ENCODE measurements around the gene SNX32. TPM values are rescaled to one million over a fixed set of nuclear protein-coding genes. Genes with fewer than 3 reads are reported as not detected.

Gene SNX32
- total and polyA plus RNA-seq, 4 donors = 0.14 to 0.88 (median 0.64) TPM

DNA sequence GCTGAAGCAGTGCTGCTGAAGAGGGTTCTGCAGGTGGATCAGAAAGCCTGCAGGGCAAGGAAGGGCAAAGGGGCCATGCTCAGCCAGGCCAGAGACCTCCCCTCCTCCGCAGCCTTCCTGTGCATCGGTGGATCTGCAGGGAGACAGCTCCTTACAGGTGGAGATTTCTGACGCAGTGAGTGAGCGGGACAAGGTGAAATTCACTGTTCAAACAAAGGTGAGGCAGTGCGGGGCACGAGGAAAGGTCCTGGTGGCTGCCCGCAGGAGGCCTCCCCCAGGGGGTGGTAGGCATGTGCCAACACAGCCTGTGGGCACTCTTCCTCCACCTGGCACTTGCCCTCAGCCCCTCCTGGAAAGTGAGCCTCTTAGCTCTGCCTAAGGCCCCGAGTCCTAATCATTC, 15.6 kb downstream of the SNX32 start:
- ATAC-seq (ENCODE audit: insufficient read depth, low FRiP score) = no peak
- no peak overlapping the region for H3K4me3 ChIP-seq
- TF ChIP-seq, protein P1, sequence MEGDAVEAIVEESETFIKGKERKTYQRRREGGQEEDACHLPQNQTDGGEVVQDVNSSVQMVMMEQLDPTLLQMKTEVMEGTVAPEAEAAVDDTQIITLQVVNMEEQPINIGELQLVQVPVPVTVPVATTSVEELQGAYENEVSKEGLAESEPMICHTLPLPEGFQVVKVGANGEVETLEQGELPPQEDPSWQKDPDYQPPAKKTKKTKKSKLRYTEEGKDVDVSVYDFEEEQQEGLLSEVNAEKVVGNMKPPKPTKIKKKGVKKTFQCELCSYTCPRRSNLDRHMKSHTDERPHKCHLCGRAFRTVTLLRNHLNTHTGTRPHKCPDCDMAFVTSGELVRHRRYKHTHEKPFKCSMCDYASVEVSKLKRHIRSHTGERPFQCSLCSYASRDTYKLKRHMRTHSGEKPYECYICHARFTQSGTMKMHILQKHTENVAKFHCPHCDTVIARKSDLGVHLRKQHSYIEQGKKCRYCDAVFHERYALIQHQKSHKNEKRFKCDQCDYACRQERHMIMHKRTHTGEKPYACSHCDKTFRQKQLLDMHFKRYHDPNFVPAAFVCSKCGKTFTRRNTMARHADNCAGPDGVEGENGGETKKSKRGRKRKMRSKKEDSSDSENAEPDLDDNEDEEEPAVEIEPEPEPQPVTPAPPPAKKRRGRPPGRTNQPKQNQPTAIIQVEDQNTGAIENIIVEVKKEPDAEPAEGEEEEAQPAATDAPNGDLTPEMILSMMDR (IDR thresholded peaks at IDR 0.05; ENCODE audit: control extremely low read depth, extremely low read depth) = no peak
- no peak for DNase-seq
- no peak overlapping the region for H3K9ac ChIP-seq (ENCODE audit: insufficient read depth in 1 of 2, low read length in 2 of 2)
- H3K4me1 ChIP-seq (ENCODE audit: control insufficient read depth in 5 of 5, insufficient read depth in 5 of 5, low read length in 5 of 5) = no peaks in the 10 kb centered on the region
- no peaks in the 10 kb centered on the region for H3K27me3 ChIP-seq (ENCODE audit: control insufficient read depth in 3 of 3, insufficient read depth in 3 of 3, low read length in 2 of 3)
- peaks cover 9 to 35% (median 11%) of the 10 kb centered on the region in 4 donors for H3K36me3 ChIP-seq (ENCODE audit: control insufficient read depth in 4 of 4, insufficient read depth in 4 of 4, low read length in 4 of 4)
- H3K9me3 ChIP-seq (ENCODE audit: control insufficient read depth in 4 of 4, insufficient read depth in 3 of 4, low read length in 3 of 4) = peaks cover 0 to 6% (median 2%) of the 10 kb centered on the region in 4 donors
- WGBS, 2 donors = 67 to 68% methylated on average over 8 of the region's 8 CpGs
- no peak overlapping the region for H3K27ac ChIP-seq (ENCODE audit: low read depth in 1 of 2, low read length in 1 of 2)

DNA sequence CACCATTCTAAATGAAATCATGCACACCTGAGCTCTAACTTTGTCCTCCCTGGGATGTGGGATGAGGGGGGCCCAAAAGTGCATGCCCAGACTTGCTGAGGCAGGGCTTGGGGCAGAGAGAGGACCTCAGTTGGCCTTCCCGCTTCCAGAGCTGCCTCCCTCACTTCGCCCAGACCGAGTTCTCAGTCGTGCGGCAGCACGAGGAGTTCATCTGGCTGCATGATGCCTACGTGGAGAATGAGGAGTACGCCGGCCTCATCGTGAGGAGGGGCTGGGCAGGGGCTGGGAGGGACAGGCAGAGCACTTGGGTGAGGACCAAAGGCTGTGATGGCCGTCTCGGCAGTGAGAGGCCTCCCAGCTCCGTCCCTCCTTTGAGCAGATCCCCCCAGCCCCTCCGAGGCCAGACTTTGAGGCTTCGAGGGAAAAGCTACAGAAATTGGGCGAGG, 16.0 kb downstream of the SNX32 start:
- Histone ChIP-seq H3K27ac (ENCODE audit: low read depth in 1 of 2, low read length in 1 of 2) (no peak overlapping the region), H3K36me3 (ENCODE audit: control insufficient read depth in 4 of 4, insufficient read depth in 4 of 4, low read length in 4 of 4) (peaks cover 13 to 39% (median 15%) of the 10 kb centered on the region in 4 donors), H3K4me1 (ENCODE audit: control insufficient read depth in 5 of 5, insufficient read depth in 5 of 5, low read length in 5 of 5) (no peaks in the 10 kb centered on the region), H3K27me3 (ENCODE audit: control insufficient read depth in 3 of 3, insufficient read depth in 3 of 3, low read length in 2 of 3) (no peaks in the 10 kb centered on the region), H3K4me3 (no peak overlapping the region), H3K9ac (ENCODE audit: insufficient read depth in 1 of 2, low read length in 2 of 2) (no peak overlapping the region), H3K9me3 (ENCODE audit: control insufficient read depth in 4 of 4, insufficient read depth in 3 of 4, low read length in 3 of 4) (peaks cover 0 to 6% (median 2%) of the 10 kb centered on the region in 4 donors)
- ATAC-seq (ENCODE audit: insufficient read depth, low FRiP score) (no peak), DNase-seq (no peak)
- TF ChIP-seq, protein P1 (IDR thresholded peaks at IDR 0.05; ENCODE audit: control extremely low read depth, extremely low read depth) = no peak
- WGBS, 2 donors = 55 to 72% methylated on average over 16 of the region's 16 CpGs

DNA sequence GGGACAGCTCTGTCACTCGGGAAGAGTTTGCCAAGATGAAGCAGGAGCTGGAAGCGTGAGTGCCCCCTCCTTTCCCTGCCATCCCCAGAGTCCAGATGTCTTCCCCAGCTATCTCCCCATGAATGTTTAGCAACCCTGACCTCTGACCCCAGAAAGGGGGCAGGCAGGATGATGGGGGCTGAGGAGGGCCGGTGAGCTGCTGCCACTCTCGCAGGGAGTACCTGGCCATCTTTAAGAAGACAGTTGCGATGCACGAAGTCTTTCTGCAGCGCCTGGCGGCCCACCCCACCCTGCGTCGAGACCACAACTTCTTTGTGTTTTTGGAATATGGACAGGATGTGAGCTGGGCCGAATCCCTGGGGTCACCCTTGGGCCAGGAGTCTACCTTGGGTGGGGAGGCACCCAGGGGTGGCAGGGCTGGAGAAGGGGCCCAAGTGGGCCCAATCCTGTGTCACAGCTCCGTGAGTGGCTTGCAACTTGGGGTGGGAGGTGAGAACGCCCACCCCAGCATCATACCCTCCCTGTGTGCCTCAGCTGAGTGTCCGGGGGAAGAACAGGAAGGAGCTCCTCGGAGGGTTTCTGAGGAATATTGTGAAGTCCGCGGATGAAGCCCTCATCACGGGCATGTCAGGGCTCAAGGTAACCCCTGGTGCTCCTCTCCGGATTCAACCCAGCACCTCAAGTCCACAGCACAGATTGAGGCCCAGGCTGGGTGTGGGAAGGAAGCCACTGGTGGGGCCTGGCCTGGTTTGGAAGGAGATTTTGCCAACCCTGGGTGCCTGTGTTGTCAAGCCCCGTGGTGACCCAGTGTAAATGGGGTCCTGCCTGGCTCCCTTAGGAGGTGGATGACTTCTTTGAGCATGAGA, 16.7 kb downstream of the SNX32 start:
- Histone ChIP-seq H3K27ac (ENCODE audit: low read depth in 1 of 2, low read length in 1 of 2) (no peak overlapping the region), H3K36me3 (ENCODE audit: control insufficient read depth in 4 of 4, insufficient read depth in 4 of 4, low read length in 4 of 4) (peaks cover 20 to 45% (median 22%) of the 10 kb centered on the region in 4 donors), H3K27me3 (ENCODE audit: control insufficient read depth in 3 of 3, insufficient read depth in 3 of 3, low read length in 2 of 3) (no peaks in the 10 kb centered on the region), H3K4me1 (ENCODE audit: control insufficient read depth in 5 of 5, insufficient read depth in 5 of 5, low read length in 5 of 5) (peaks cover 0 to 1% (median 0%) of the 10 kb centered on the region in 5 donors), H3K9ac (ENCODE audit: insufficient read depth in 1 of 2, low read length in 2 of 2) (no peak overlapping the region), H3K4me3 (no peak overlapping the region), H3K9me3 (ENCODE audit: control insufficient read depth in 4 of 4, insufficient read depth in 3 of 4, low read length in 3 of 4) (peaks cover 0 to 6% (median 2%) of the 10 kb centered on the region in 4 donors)
- 79 to 85% methylated on average over 20 of the region's 20 CpGs for WGBS, 2 donors
- TF ChIP-seq, protein P1 (IDR thresholded peaks at IDR 0.05; ENCODE audit: control extremely low read depth, extremely low read depth) = no peak
- DNase-seq = no peak
- no peak for ATAC-seq (ENCODE audit: insufficient read depth, low FRiP score)
